ENCODE results near the gene CYB5D1. TPM values are rescaled to one million over a fixed set of nuclear protein-coding genes. Genes with fewer than 3 reads are reported as not detected.

CYB5D1 gene
- total and polyA plus RNA-seq, 2 of the 8 experiments (the other 6 are each of a cell fraction or from before 2014, with no cell fraction given): 11.0 to 18.0 TPM

GRCh38 chr17:7894866-7895265 is 37.1 kb downstream of the CYB5D1 start (continued):
- TF ChIP-seq CHD2 (IDR thresholded peaks at IDR 0.05; ENCODE audit: low read length): no peak
- TF ChIP-seq ATF3 (IDR thresholded peaks at IDR 0.05; ENCODE audit: insufficient read depth, low read depth, low read length): no peak
- no peak for TF ChIP-seq CEBPB (IDR thresholded peaks at IDR 0.05; ENCODE audit: low read depth, low read length)
- no peak for TF ChIP-seq YY1 (IDR thresholded peaks at IDR 0.05; ENCODE audit: low read depth, low read length)
- TF ChIP-seq MAFK (IDR thresholded peaks at IDR 0.05; ENCODE audit: low read depth, low read length): no peak

All from H1 (cell line).